Colonic mucosa (tissue), 4 donors: Measurements from ENCODE around the gene SHLD1. TPM values are rescaled to one million over a fixed set of nuclear protein-coding genes. Genes with fewer than 3 reads are reported as not detected.

Experiments used
- DNase-seq: peaks from one replicate; pipeline ENCODE4 v3.0.0-alpha.2; 2020
- H3K27ac ChIP-seq: fragments of 200-600 bp; one replicate; pipeline ENCODE4 v1.8.0; 2021
- H3K27me3 ChIP-seq: fragments of 200-600 bp; one replicate; pipeline ENCODE4 v1.8.0; 2021
- H3K36me3 ChIP-seq: fragments of 200-600 bp; one replicate; pipeline ENCODE4 v1.8.0; 2021
- H3K4me1 ChIP-seq: fragments of 200-600 bp; one replicate; pipeline ENCODE4 v1.8.0; 2021; ENCODE audit warnings: mild to moderate bottlenecking
- H3K4me3 ChIP-seq: fragments of 200-600 bp; one replicate; pipeline ENCODE4 v1.8.0; 2021
- H3K9ac ChIP-seq, 2 donors: one replicate each; pipeline ENCODE4 v1.7.0; 2013; ENCODE audit warnings: control low read depth in 2 of 2, low read depth in 2 of 2, low read length in 2 of 2
- H3K9me3 ChIP-seq: fragments of 200-600 bp; one replicate; pipeline ENCODE4 v1.8.0; 2021
- intact Hi-C: fragments of 100-400 bp; cut with DNase I; formaldehyde crosslinking; loops from one replicate; pipeline ENCODE4 v1.14.1; 2022
- total RNA-seq, 2 donors: library from RNA; stranded (reverse); fragmentation: NEBNext Ultra II Directional in 1 of 2; extraction: Animal tissue kit (Norgen Biotek cat#: 25700) in 1 of 2; gene quantifications; one replicate each; pipeline ENCODE4 v1.2.1, GENCODE V29; 2021
- TF ChIP-seq, protein P1 (sequence below): fragments of 200-600 bp; IDR thresholded peaks from one replicate; pipeline ENCODE4 v1.8.0; 2022; ENCODE audit warnings: antibody characterized with exemption, mild to moderate bottlenecking
- donor health status: healthy.
- donor health status: DM: no; HTN: no; CAD: no.
- donor health status: DM: no; HTN: no; CAD: no.

The SHLD1 gene
- total RNA-seq, 2 donors from 2014 or later: 4.0 to 9.1 TPM

DNA sequence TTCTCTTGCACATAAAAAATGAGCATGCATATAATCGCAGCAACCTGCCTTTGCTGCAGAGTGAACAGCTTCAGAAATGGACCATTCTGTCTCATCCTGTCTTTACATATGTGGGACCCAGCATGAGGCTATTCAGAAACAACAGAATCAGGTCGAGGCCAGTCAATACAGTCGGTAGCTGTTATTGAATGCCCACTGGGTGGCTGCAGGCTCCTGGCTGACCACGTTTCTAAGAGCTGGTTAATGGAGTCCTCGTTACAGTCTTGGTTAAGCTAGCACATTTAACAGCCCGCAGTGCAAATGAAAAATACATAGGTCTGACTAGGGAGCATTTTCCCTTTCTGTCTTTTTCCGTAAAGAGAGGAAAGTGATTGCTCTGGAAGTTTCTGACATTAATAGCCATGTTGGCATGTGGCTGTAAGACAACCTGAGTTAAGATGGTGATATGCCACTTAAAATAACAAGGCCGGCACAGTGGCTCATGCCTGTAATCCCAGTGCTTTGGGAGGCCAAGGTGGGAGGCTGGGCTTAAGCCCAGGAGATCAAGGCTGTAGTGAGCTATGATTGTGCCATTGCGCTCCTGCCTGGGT lies 75.0 kb downstream of the SHLD1 start:
- no peaks in the 10 kb centered on the region for H3K4me1 ChIP-seq
- H3K9me3 ChIP-seq: no peaks in the 10 kb centered on the region
- intact Hi-C loops: no loop called here
- H3K36me3 ChIP-seq: no peaks in the 10 kb centered on the region
- DNase-seq: no peak
- no peak overlapping the region for H3K27ac ChIP-seq
- no peak overlapping the region for H3K4me3 ChIP-seq
- TF ChIP-seq, protein P1, sequence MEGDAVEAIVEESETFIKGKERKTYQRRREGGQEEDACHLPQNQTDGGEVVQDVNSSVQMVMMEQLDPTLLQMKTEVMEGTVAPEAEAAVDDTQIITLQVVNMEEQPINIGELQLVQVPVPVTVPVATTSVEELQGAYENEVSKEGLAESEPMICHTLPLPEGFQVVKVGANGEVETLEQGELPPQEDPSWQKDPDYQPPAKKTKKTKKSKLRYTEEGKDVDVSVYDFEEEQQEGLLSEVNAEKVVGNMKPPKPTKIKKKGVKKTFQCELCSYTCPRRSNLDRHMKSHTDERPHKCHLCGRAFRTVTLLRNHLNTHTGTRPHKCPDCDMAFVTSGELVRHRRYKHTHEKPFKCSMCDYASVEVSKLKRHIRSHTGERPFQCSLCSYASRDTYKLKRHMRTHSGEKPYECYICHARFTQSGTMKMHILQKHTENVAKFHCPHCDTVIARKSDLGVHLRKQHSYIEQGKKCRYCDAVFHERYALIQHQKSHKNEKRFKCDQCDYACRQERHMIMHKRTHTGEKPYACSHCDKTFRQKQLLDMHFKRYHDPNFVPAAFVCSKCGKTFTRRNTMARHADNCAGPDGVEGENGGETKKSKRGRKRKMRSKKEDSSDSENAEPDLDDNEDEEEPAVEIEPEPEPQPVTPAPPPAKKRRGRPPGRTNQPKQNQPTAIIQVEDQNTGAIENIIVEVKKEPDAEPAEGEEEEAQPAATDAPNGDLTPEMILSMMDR: no peak
- no peak overlapping the region for H3K9ac ChIP-seq
- H3K27me3 ChIP-seq: no peaks in the 10 kb centered on the region

GRCh38 chr20:5827098-5827853 lies 77.1 kb downstream of the SHLD1 start:
- H3K36me3 ChIP-seq: no peaks in the 10 kb centered on the region
- TF ChIP-seq, protein P1: no peak
- no peaks in the 10 kb centered on the region for H3K9me3 ChIP-seq
- H3K9ac ChIP-seq: no peak overlapping the region
- no peak for DNase-seq
- no peak overlapping the region for H3K4me3 ChIP-seq
- H3K4me1 ChIP-seq: no peaks in the 10 kb centered on the region
- H3K27me3 ChIP-seq: no peaks in the 10 kb centered on the region
- no peak overlapping the region for H3K27ac ChIP-seq
- intact Hi-C loops: no loop called here

DNA sequence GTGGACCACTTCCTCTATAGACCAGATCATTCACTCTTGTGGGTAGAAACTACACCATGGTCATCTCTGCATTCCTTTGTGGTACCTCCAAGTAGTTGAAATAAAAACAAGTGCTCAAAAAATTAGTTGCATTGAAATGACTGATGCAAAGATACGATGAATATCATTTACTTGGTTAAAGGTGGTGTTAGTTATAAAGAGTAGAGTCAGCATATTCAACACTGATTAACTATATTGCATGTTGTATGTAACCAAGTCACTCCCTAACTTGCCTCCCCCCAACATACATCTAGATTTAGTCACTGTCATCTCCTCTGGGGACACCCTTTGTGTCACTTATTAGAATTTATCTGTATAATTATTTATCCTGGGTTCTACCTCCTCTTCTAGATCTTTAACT lies 77.7 kb downstream of the SHLD1 start:
- H3K9ac ChIP-seq: no peak overlapping the region
- no peak overlapping the region for H3K4me3 ChIP-seq
- no peaks in the 10 kb centered on the region for H3K4me1 ChIP-seq
- H3K27me3 ChIP-seq: no peaks in the 10 kb centered on the region
- H3K36me3 ChIP-seq: no peaks in the 10 kb centered on the region
- TF ChIP-seq, protein P1: no peak
- no peak overlapping the region for H3K27ac ChIP-seq
- intact Hi-C loops: no loop called here
- no peak for DNase-seq
- H3K9me3 ChIP-seq: no peaks in the 10 kb centered on the region

- no peak for DNase-seq
- intact Hi-C loops: no loop called here
- Histone ChIP-seq H3K4me3 (no peak overlapping the region), H3K27ac (no peak overlapping the region), H3K27me3 (no peaks in the 10 kb centered on the region), H3K9ac (no peak overlapping the region), H3K4me1 (no peaks in the 10 kb centered on the region), H3K36me3 (no peaks in the 10 kb centered on the region), H3K9me3 (no peaks in the 10 kb centered on the region)
- TF ChIP-seq, protein P1: no peak
These were observed 79.1 kb downstream of the SHLD1 start for GRCh38 chr20:5829241-5829809.

GRCh38 chr20:5831539-5832237 lies 81.5 kb downstream of the SHLD1 start:
- no peaks in the 10 kb centered on the region for H3K36me3 ChIP-seq
- no peak overlapping the region for H3K9ac ChIP-seq
- H3K27me3 ChIP-seq: no peaks in the 10 kb centered on the region
- TF ChIP-seq, protein P1: no peak
- no peaks in the 10 kb centered on the region for H3K4me1 ChIP-seq
- H3K9me3 ChIP-seq: no peaks in the 10 kb centered on the region
- no peak overlapping the region for H3K27ac ChIP-seq
- DNase-seq: no peak
- intact Hi-C loops: no loop called here
- H3K4me3 ChIP-seq: no peak overlapping the region
